ENCODE measurements around the gene ADGRA1. TPM values are rescaled to one million over a fixed set of nuclear protein-coding genes. Genes with fewer than 3 reads are reported as not detected.

Gene ADGRA1
- total and polyA plus RNA-seq, 2 donors (not counting 1 experiment from before 2014, with no cell fraction given): not detected

- H4K20me1 ChIP-seq (ENCODE audit: control insufficient read depth, extremely low read depth, insufficient read depth, low read length): no peaks in the 10 kb centered on the region
- no peaks in the 10 kb centered on the region for H3K36me3 ChIP-seq (ENCODE audit: control insufficient read depth, insufficient read depth, low read length)
- H3K27me3 ChIP-seq (ENCODE audit: control insufficient read depth, insufficient read depth, low read length): peaks cover under 1% of the 10 kb centered on the region
- no peak overlapping the region for H2AFZ ChIP-seq (ENCODE audit: low read length)
- no peaks in the 10 kb centered on the region for H3K9me3 ChIP-seq (ENCODE audit: control insufficient read depth, insufficient read depth, low read depth, low read length)
- H3K9ac ChIP-seq (ENCODE audit: insufficient read depth, low read length): no peak overlapping the region
- H3K4me3 ChIP-seq (replicated peaks in 1 of 4; ENCODE audit: control extremely low read depth in 1 of 4, insufficient read depth in 1 of 4, low read depth in 3 of 4, low read length in 4 of 4): no peak overlapping the region
- no peaks in the 10 kb centered on the region for H3K79me2 ChIP-seq (ENCODE audit: control insufficient read depth, insufficient read depth, low read length)
- H3K4me2 ChIP-seq (ENCODE audit: extremely low read depth, insufficient read depth, low read length): no peak overlapping the region
- TF ChIP-seq CTCF (conservative IDR thresholded peaks at IDR 0.05 in 1 of 2, IDR thresholded peaks at IDR 0.05 in 1 of 2; ENCODE audit: low read depth in 1 of 2, low read length in 2 of 2): no peak
- no peak for TF ChIP-seq EZH2 (IDR thresholded peaks at IDR 0.05; ENCODE audit: low read length, missing control alignments)
- H3K27ac ChIP-seq (ENCODE audit: insufficient read depth, low read length): no peak overlapping the region
- no peak for DNase-seq (ENCODE audit: low read depth in 2 of 2)
- no peaks in the 10 kb centered on the region for H3K4me1 ChIP-seq (ENCODE audit: control insufficient read depth, extremely low read depth, insufficient read depth, low read length)
Measured at GRCh38 chr10:133166504-133166827, 78.7 kb downstream of the ADGRA1 start.

- no peak for DNase-seq (ENCODE audit: low read depth in 2 of 2)
- TF ChIP-seq CTCF (conservative IDR thresholded peaks at IDR 0.05 in 1 of 2, IDR thresholded peaks at IDR 0.05 in 1 of 2; ENCODE audit: low read depth in 1 of 2, low read length in 2 of 2) (no peak), EZH2 (IDR thresholded peaks at IDR 0.05; ENCODE audit: low read length, missing control alignments) (no peak)
- no peaks in the 10 kb centered on the region for H4K20me1 ChIP-seq (ENCODE audit: control insufficient read depth, extremely low read depth, insufficient read depth, low read length)
- H3K36me3 ChIP-seq (ENCODE audit: control insufficient read depth, insufficient read depth, low read length): no peaks in the 10 kb centered on the region
- no peaks in the 10 kb centered on the region for H3K79me2 ChIP-seq (ENCODE audit: control insufficient read depth, insufficient read depth, low read length)
- no peaks in the 10 kb centered on the region for H3K27me3 ChIP-seq (ENCODE audit: control insufficient read depth, insufficient read depth, low read length)
- H3K4me2 ChIP-seq (ENCODE audit: extremely low read depth, insufficient read depth, low read length): no peak overlapping the region
- no peak overlapping the region for H3K9ac ChIP-seq (ENCODE audit: insufficient read depth, low read length)
- H2AFZ ChIP-seq (ENCODE audit: low read length): no peak overlapping the region
- no peak overlapping the region for H3K4me3 ChIP-seq (replicated peaks in 1 of 4; ENCODE audit: control extremely low read depth in 1 of 4, insufficient read depth in 1 of 4, low read depth in 3 of 4, low read length in 4 of 4)
- H3K9me3 ChIP-seq (ENCODE audit: control insufficient read depth, insufficient read depth, low read depth, low read length): no peaks in the 10 kb centered on the region
- no peak overlapping the region for H3K27ac ChIP-seq (ENCODE audit: insufficient read depth, low read length)
- H3K4me1 ChIP-seq (ENCODE audit: control insufficient read depth, extremely low read depth, insufficient read depth, low read length): no peaks in the 10 kb centered on the region
Measured at GRCh38 chr10:133166828-133167692, 79.3 kb downstream of the ADGRA1 start.

GRCh38 chr10:133167693-133168616, 80.2 kb downstream of the ADGRA1 start:
- Histone ChIP-seq H3K9ac (ENCODE audit: insufficient read depth, low read length) (no peak overlapping the region), H3K27ac (ENCODE audit: insufficient read depth, low read length) (no peak overlapping the region), H3K27me3 (ENCODE audit: control insufficient read depth, insufficient read depth, low read length) (no peaks in the 10 kb centered on the region), H3K4me2 (ENCODE audit: extremely low read depth, insufficient read depth, low read length) (no peak overlapping the region), H3K9me3 (ENCODE audit: control insufficient read depth, insufficient read depth, low read depth, low read length) (no peaks in the 10 kb centered on the region), H3K79me2 (ENCODE audit: control insufficient read depth, insufficient read depth, low read length) (no peaks in the 10 kb centered on the region), H4K20me1 (ENCODE audit: control insufficient read depth, extremely low read depth, insufficient read depth, low read length) (no peaks in the 10 kb centered on the region), H3K4me3 (replicated peaks in 1 of 4; ENCODE audit: control extremely low read depth in 1 of 4, insufficient read depth in 1 of 4, low read depth in 3 of 4, low read length in 4 of 4) (no peak overlapping the region), H3K4me1 (ENCODE audit: control insufficient read depth, extremely low read depth, insufficient read depth, low read length) (no peaks in the 10 kb centered on the region), H3K36me3 (ENCODE audit: control insufficient read depth, insufficient read depth, low read length) (no peaks in the 10 kb centered on the region), H2AFZ (ENCODE audit: low read length) (no peak overlapping the region)
- DNase-seq (ENCODE audit: low read depth in 2 of 2): no peak
- TF ChIP-seq EZH2 (IDR thresholded peaks at IDR 0.05; ENCODE audit: low read length, missing control alignments) (no peak), CTCF (conservative IDR thresholded peaks at IDR 0.05 in 1 of 2, IDR thresholded peaks at IDR 0.05 in 1 of 2; ENCODE audit: low read depth in 1 of 2, low read length in 2 of 2) (no peak)
